HCT116 (cell line): ENCODE data around the gene MARCHF3. TPM values are rescaled to one million over a fixed set of nuclear protein-coding genes. Genes with fewer than 3 reads are reported as not detected.

Source experiments
- ATAC-seq: fragments of 200-7000 bp; cut with Tn5 transposase; 2 replicates; pipeline ENCODE4 v1.9.1; 2020; ENCODE audit warnings: mild to moderate bottlenecking, moderate library complexity
- BruUV-seq: library from RNA; stranded (reverse); fragments of 400-500 nt; replicated peaks from 2 replicates; lab custom pipeline; 2021; lab: Mats Ljungman, UMichigan
- CTCF ChIA-PET: fragments of 300-600 bp; sonication (Branson Sonifier 250); formaldehyde crosslinking; loops from one replicate; lab custom pipeline; 2021; ENCODE audit warnings: antibody characterized with exemption; lab: Charles Lee
- POLR2A ChIA-PET: fragments of 300-600, 350-600 bp; sonication (Branson Sonifier 250); formaldehyde crosslinking; loops from one replicate; lab custom pipeline; 2021; ENCODE audit warnings: antibody characterized with exemption; lab: Charles Lee
- RAD21 ChIA-PET, 2 experiments: fragments of 300-600 bp; sonication (Branson Sonifier 250); formaldehyde crosslinking; loops; one replicate each; lab custom pipeline; 2023; ENCODE audit warnings: low total read pairs in 2 of 2; ENCODE audit not compliant: uncharacterized antibody in 2 of 2, unreplicated experiment in 2 of 2, low non-redundant PET in 1 of 2; lab: Charles Lee
- DNase-seq: peaks from one replicate; pipeline ENCODE4 v3.0.0-alpha.2; 2010; ENCODE audit warnings: low read depth, low spot score
- H2AFZ ChIP-seq: fragments of 200-600 bp; shearing (Covaris generic), sonication (generic); 2 replicates; pipeline ENCODE4 v1.6.1; 2017; ENCODE audit warnings: low read depth, mixed run types, mixed read lengths, antibody characterized with exemption, low read length; ENCODE audit not compliant: poor library complexity, severe bottlenecking
- H3K27ac ChIP-seq: 2 replicates; pipeline ENCODE4 v1.5.1; 2012; ENCODE audit warnings: low read depth, low read length
- H3K27me3 ChIP-seq: fragments of 200-600 bp; sonication (generic); 2 replicates; pipeline ENCODE4 v1.6.1; 2016; ENCODE audit warnings: mixed run types, low read length, mixed read lengths; ENCODE audit not compliant: insufficient read depth
- H3K36me3 ChIP-seq, 2 experiments: fragments of 200-500 bp in 1 of 2; fragments of 200-600 bp in 1 of 2; sonication (Bioruptor generic) in 1 of 2; sonication (generic) in 1 of 2; 2 replicates each; pipeline versions ENCODE4 v1.5.1 to v1.6.1; 2014 to 2016; ENCODE audit warnings: low read length in 2 of 2, inconsistent platforms in 1 of 2, mixed read lengths in 1 of 2, mixed run types in 1 of 2; ENCODE audit not compliant: insufficient read depth in 2 of 2, control insufficient read depth in 1 of 2
- H3K4me1 ChIP-seq, 2 experiments: fragments of 200-600 bp in 1 of 2; sonication (generic) in 1 of 2; 2 replicates each; pipeline versions ENCODE4 v1.5.1 to v1.6.1; 2012 to 2017; ENCODE audit warnings: low read length in 2 of 2, inconsistent platforms in 1 of 2, mild to moderate bottlenecking in 1 of 2, mixed read lengths in 1 of 2, mixed run types in 1 of 2, moderate library complexity in 1 of 2; ENCODE audit not compliant: insufficient read depth in 2 of 2, control insufficient read depth in 1 of 2
- H3K4me2 ChIP-seq: fragments of 200-600 bp; sonication (generic); 2 replicates; pipeline ENCODE4 v1.6.1; 2017; ENCODE audit warnings: mixed run types, low read length, mixed read lengths
- H3K4me3 ChIP-seq, 2 experiments: fragments of 200-600 bp in 1 of 2; sonication (generic) in 1 of 2; replicated peaks in 1 of 2; 2 replicates each; pipeline ENCODE4 v1.5.1; 2011 to 2016; ENCODE audit warnings: low read length in 2 of 2, control low read depth in 1 of 2, low read depth in 1 of 2, mild to moderate bottlenecking in 1 of 2, mixed read lengths in 1 of 2, mixed run types in 1 of 2
- H3K79me2 ChIP-seq: fragments of 200-600 bp; sonication (generic); 2 replicates; pipeline ENCODE4 v1.6.1; 2017; ENCODE audit warnings: mild to moderate bottlenecking, mixed run types, low read length, moderate library complexity, mixed read lengths; ENCODE audit not compliant: insufficient read depth
- H3K9ac ChIP-seq: fragments of 200-600 bp; sonication (generic); 2 replicates; pipeline ENCODE4 v1.6.1; 2016; ENCODE audit warnings: low read length, mixed read lengths
- H3K9me2 ChIP-seq: fragments of 200-600 bp; sonication (generic), shearing (Covaris generic); 2 replicates; pipeline ENCODE4 v1.6.1; 2017; ENCODE audit warnings: mixed run types, mild to moderate bottlenecking, moderate library complexity; ENCODE audit not compliant: insufficient read depth
- H3K9me3 ChIP-seq, 2 experiments: fragments of 200-500 bp in 1 of 2; fragments of 200-600 bp in 1 of 2; sonication (Bioruptor generic) in 1 of 2; sonication (generic) in 1 of 2; 2 replicates each; pipeline ENCODE4 v1.6.1; 2014 to 2017; ENCODE audit warnings: low read length in 2 of 2, mixed read lengths in 2 of 2, inconsistent platforms in 1 of 2, low read depth in 1 of 2, mild to moderate bottlenecking in 1 of 2, mixed run types in 1 of 2, moderate library complexity in 1 of 2; ENCODE audit not compliant: control insufficient read depth in 1 of 2, insufficient read depth in 1 of 2
- H4K20me1 ChIP-seq: fragments of 200-600 bp; sonication (generic), shearing (Covaris generic); 2 replicates; pipeline ENCODE4 v1.6.1; 2017; ENCODE audit warnings: mixed run types, mild to moderate bottlenecking, moderate library complexity; ENCODE audit not compliant: insufficient read depth
- CBX3 ChIP-seq: IDR thresholded peaks from 2 replicates; pipeline ENCODE4 v1.6.1; 2012; ENCODE audit warnings: low read depth
- EGR1 ChIP-seq: IDR thresholded peaks from 2 replicates; pipeline ENCODE4 v1.6.1; 2012; ENCODE audit warnings: low read depth
- ELF1 ChIP-seq: IDR thresholded peaks from 2 replicates; pipeline ENCODE4 v1.6.1; 2012; ENCODE audit warnings: low read depth, borderline replicate concordance
- EZH2phosphoT487 ChIP-seq: fragments of 200-600 bp; IDR thresholded peaks from 2 replicates; pipeline ENCODE4 v1.6.1; 2018; ENCODE audit warnings: antibody characterized with exemption, borderline replicate concordance
- FOSL1 ChIP-seq: IDR thresholded peaks from 2 replicates; pipeline ENCODE4 v1.6.1; 2012; ENCODE audit warnings: low read depth
- POLR2A ChIP-seq: IDR thresholded peaks from 2 replicates; pipeline ENCODE4 v1.7.0; 2011; ENCODE audit warnings: borderline replicate concordance; ENCODE audit not compliant: insufficient read depth, insufficient read length; ENCODE audit errors: extremely low read depth
- SP1 ChIP-seq: IDR thresholded peaks from 2 replicates; pipeline ENCODE4 v1.6.1; 2012; ENCODE audit warnings: low read depth
- SRF ChIP-seq: IDR thresholded peaks from 2 replicates; pipeline ENCODE4 v1.6.1; 2012; ENCODE audit warnings: low read depth
- ZFX ChIP-seq: fragments of 450-650 bp; IDR thresholded peaks from 2 replicates; pipeline ENCODE4 v1.6.1; 2017
- ZNF274 ChIP-seq: fragments of 200-500 bp; sonication (Bioruptor generic); IDR thresholded peaks from 2 replicates; pipeline ENCODE4 v1.6.1; 2014; ENCODE audit warnings: mild to moderate bottlenecking, low read depth, low read length, inconsistent platforms
- intact Hi-C: fragments of 100-400 bp; cut with micrococcal nuclease; formaldehyde crosslinking; loops from 2 replicates; pipeline ENCODE4 v1.10.0; 2022
- total RNA-seq: library from RNA; stranded (reverse); gene quantifications from one replicate; pipeline ENCODE4 v1.2.1, GENCODE V29; 2021; ENCODE audit not compliant: unreplicated experiment
- TF ChIP-seq, protein P1 (sequence below): IDR thresholded peaks from 2 replicates; pipeline ENCODE4 v1.6.1; 2012
- TF ChIP-seq, protein P2 (sequence below): IDR thresholded peaks from 2 replicates; pipeline ENCODE4 v1.6.1; 2011; ENCODE audit warnings: mild to moderate bottlenecking, low read length, moderate library complexity; ENCODE audit not compliant: insufficient replicate concordance; ENCODE audit errors: extremely low read depth
- TF ChIP-seq, protein P3 (sequence below): IDR thresholded peaks from 2 replicates; pipeline ENCODE4 v1.6.1; 2012; ENCODE audit warnings: low read depth
- TF ChIP-seq, protein P4 (sequence below), 3 experiments: fragments of 200-600 bp in 1 of 3; sonication (generic) in 1 of 3; IDR thresholded peaks in 2 of 3; conservative IDR thresholded peaks in 1 of 3; 2 replicates each; pipeline ENCODE4 v1.5.1; 2012 to 2017; ENCODE audit warnings: low read depth in 2 of 3, low read length in 2 of 3, antibody characterized with exemption in 1 of 3, borderline replicate concordance in 1 of 3, control low read depth in 1 of 3, mild to moderate bottlenecking in 1 of 3, mixed read lengths in 1 of 3, mixed run types in 1 of 3, moderate library complexity in 1 of 3; ENCODE audit not compliant: insufficient read depth in 1 of 3
- TF ChIP-seq, protein P5 (sequence below): IDR thresholded peaks from 2 replicates; pipeline ENCODE4 v1.6.1; 2012

Gene MARCHF3
- total RNA-seq, 1 experiment from 2014 or later = 2.3 TPM

DNA sequence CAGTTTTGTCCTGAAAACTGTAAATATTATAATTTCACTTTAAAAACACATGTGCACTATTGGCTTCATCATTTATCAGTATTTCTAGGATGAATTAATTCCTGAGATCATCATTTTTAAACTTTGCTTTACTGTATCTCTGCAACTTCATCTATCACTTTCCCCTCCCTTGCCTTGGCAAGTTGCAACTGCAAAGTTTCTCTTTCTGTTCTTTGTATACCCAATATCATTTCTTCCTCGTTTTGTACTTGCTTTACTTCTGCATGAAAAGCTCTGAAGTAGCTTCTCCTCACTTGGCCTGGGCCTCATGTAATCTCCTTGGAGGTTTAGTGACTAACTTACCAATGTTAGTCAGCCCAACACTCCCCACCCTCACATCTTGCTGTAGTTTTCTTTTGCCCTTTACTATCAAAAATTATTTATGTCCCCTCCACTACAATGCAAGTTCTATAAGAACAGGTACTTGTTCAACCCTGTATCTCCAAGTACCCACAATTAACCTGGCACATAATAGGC, 30.2 kb upstream of the MARCHF3 start:
- ChIA-PET CTCF (no interaction called here), POLR2A (no interaction called here), RAD21 (no interaction called here)
- no peaks in the 10 kb centered on the region for H3K27me3 ChIP-seq
- 0 out of 2 replicates have a peak, but pooled peaks cover 2% of the 10 kb centered on the region for H3K9me2 ChIP-seq
- TF ChIP-seq CBX3 (no peak), ELF1 (no peak), POLR2A (no peak), ZFX (no peak), FOSL1 (no peak), ZNF274 (no peak), EZH2phosphoT487 (no peak), SP1 (no peak), SRF (no peak), EGR1 (no peak)
- TF ChIP-seq, protein P1, sequence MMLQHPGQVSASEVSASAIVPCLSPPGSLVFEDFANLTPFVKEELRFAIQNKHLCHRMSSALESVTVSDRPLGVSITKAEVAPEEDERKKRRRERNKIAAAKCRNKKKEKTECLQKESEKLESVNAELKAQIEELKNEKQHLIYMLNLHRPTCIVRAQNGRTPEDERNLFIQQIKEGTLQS = no peak
- TF ChIP-seq, protein P2, sequence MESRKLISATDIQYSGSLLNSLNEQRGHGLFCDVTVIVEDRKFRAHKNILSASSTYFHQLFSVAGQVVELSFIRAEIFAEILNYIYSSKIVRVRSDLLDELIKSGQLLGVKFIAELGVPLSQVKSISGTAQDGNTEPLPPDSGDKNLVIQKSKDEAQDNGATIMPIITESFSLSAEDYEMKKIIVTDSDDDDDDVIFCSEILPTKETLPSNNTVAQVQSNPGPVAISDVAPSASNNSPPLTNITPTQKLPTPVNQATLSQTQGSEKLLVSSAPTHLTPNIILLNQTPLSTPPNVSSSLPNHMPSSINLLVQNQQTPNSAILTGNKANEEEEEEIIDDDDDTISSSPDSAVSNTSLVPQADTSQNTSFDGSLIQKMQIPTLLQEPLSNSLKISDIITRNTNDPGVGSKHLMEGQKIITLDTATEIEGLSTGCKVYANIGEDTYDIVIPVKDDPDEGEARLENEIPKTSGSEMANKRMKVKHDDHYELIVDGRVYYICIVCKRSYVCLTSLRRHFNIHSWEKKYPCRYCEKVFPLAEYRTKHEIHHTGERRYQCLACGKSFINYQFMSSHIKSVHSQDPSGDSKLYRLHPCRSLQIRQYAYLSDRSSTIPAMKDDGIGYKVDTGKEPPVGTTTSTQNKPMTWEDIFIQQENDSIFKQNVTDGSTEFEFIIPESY = no peak
- TF ChIP-seq, protein P3, sequence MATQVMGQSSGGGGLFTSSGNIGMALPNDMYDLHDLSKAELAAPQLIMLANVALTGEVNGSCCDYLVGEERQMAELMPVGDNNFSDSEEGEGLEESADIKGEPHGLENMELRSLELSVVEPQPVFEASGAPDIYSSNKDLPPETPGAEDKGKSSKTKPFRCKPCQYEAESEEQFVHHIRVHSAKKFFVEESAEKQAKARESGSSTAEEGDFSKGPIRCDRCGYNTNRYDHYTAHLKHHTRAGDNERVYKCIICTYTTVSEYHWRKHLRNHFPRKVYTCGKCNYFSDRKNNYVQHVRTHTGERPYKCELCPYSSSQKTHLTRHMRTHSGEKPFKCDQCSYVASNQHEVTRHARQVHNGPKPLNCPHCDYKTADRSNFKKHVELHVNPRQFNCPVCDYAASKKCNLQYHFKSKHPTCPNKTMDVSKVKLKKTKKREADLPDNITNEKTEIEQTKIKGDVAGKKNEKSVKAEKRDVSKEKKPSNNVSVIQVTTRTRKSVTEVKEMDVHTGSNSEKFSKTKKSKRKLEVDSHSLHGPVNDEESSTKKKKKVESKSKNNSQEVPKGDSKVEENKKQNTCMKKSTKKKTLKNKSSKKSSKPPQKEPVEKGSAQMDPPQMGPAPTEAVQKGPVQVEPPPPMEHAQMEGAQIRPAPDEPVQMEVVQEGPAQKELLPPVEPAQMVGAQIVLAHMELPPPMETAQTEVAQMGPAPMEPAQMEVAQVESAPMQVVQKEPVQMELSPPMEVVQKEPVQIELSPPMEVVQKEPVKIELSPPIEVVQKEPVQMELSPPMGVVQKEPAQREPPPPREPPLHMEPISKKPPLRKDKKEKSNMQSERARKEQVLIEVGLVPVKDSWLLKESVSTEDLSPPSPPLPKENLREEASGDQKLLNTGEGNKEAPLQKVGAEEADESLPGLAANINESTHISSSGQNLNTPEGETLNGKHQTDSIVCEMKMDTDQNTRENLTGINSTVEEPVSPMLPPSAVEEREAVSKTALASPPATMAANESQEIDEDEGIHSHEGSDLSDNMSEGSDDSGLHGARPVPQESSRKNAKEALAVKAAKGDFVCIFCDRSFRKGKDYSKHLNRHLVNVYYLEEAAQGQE = no peak
- TF ChIP-seq, protein P4, sequence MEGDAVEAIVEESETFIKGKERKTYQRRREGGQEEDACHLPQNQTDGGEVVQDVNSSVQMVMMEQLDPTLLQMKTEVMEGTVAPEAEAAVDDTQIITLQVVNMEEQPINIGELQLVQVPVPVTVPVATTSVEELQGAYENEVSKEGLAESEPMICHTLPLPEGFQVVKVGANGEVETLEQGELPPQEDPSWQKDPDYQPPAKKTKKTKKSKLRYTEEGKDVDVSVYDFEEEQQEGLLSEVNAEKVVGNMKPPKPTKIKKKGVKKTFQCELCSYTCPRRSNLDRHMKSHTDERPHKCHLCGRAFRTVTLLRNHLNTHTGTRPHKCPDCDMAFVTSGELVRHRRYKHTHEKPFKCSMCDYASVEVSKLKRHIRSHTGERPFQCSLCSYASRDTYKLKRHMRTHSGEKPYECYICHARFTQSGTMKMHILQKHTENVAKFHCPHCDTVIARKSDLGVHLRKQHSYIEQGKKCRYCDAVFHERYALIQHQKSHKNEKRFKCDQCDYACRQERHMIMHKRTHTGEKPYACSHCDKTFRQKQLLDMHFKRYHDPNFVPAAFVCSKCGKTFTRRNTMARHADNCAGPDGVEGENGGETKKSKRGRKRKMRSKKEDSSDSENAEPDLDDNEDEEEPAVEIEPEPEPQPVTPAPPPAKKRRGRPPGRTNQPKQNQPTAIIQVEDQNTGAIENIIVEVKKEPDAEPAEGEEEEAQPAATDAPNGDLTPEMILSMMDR (IDR thresholded peaks at IDR 0.05 in 2 of 3, conservative IDR thresholded peaks at IDR 0.05 in 1 of 3; ENCODE audit: borderline replicate concordance in 1 of 3, insufficient read depth in 1 of 3, low read depth in 2 of 3, low read length in 2 of 3) = no peak
- TF ChIP-seq, protein P5, sequence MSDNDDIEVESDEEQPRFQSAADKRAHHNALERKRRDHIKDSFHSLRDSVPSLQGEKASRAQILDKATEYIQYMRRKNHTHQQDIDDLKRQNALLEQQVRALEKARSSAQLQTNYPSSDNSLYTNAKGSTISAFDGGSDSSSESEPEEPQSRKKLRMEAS = no peak
- ATAC-seq (no peak), DNase-seq (no peak)
- H3K9ac ChIP-seq = no peak overlapping the region
- H3K9me3 ChIP-seq = no peaks in the 10 kb centered on the region
- BruUV-seq = no TSS peak
- intact Hi-C loops = no loop called here
- H3K4me1 ChIP-seq = no peaks in the 10 kb centered on the region
- H3K79me2 ChIP-seq = no peaks in the 10 kb centered on the region
- no peak overlapping the region for H3K4me2 ChIP-seq
- no peak overlapping the region for H2AFZ ChIP-seq
- no peak overlapping the region for H3K4me3 ChIP-seq
- H3K27ac ChIP-seq = no peak overlapping the region
- 0 out of 2 replicates have a peak, but pooled peaks cover 2% of the 10 kb centered on the region for H4K20me1 ChIP-seq
- H3K36me3 ChIP-seq = no peaks in the 10 kb centered on the region
